ENCODE results near the gene CORO1C. TPM values are rescaled to one million over a fixed set of nuclear protein-coding genes. Genes with fewer than 3 reads are reported as not detected.

The CORO1C gene
- total and polyA plus RNA-seq, 2 donors (not counting 3 experiments of a cell fraction or from before 2014, with no cell fraction given) = 150 to 240 TPM

DNA sequence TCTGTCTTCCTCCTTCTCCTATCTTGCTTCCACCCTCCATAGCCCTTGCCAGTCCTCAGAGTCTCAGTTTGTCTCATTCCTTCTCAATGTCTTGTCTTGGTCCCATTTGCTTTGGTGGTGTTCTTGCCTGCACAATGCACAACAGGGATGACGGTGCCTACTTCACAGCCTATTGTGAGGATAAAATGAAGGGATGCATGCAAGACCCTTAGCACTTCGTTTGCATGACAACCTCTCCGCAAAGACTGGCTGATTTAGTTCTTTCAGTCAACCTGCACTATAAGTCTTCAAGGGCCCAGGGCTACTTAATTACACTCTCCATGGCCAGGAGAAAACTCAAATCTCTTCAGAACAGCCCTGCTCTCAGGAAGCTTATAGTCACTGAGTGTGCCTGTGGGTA lies 106.1 kb downstream of the CORO1C start:
- intact Hi-C loops (cut with micrococcal nuclease) (no loop called here), dilution Hi-C loops (cut with MboI; ENCODE audit: extremely low pct_ligation_motif_present, low sequenced_read_pairs) (no loop called here)
- Histone ChIP-seq H3K4me1 (ENCODE audit: control insufficient read depth, extremely low read depth, insufficient read depth, low read length) (peaks cover 31% of the 10 kb centered on the region), H2AFZ (ENCODE audit: low read depth, low read length) (no peak overlapping the region), H3K4me2 (ENCODE audit: insufficient read depth, low read length) (no peak overlapping the region), H3K36me3 (ENCODE audit: control insufficient read depth in 2 of 2, extremely low read depth in 1 of 2, insufficient read depth in 2 of 2, low read length in 2 of 2) (no peaks in the 10 kb centered on the region), H3K9me1 (replicated peaks; ENCODE audit: control insufficient read depth, extremely low read depth, insufficient read depth, low read length) (no peaks in the 10 kb centered on the region), H3K27ac (ENCODE audit: insufficient read depth, low read depth, low read length) (no peak overlapping the region), H3K4me3 (replicated peaks in 1 of 3; ENCODE audit: insufficient read depth in 1 of 3, low read depth in 1 of 3, low read length in 3 of 3) (no peak overlapping the region), H3K9me3 (replicated peaks; ENCODE audit: control insufficient read depth, insufficient read depth, low read length) (no peaks in the 10 kb centered on the region), H3K9ac (replicated peaks; ENCODE audit: extremely low read depth, insufficient read depth, low read length) (no peak overlapping the region), H3K79me2 (ENCODE audit: control insufficient read depth, insufficient read depth, low read length) (no peaks in the 10 kb centered on the region), H3K27me3 (ENCODE audit: control insufficient read depth in 2 of 2, insufficient read depth in 2 of 2, low read length in 2 of 2) (no peaks in the 10 kb centered on the region), H4K20me1 (replicated peaks; ENCODE audit: control insufficient read depth, extremely low read depth, insufficient read depth, low read length) (no peaks in the 10 kb centered on the region)
- POLR2A ChIA-PET = no interaction called here
- CTCF ChIA-PET = no interaction called here
- no TSS peak for BruUV-seq (replicated peaks)
- no peak for TF ChIP-seq EZH2 (IDR thresholded peaks at IDR 0.05; ENCODE audit: borderline replicate concordance, low read depth, low read length, severe bottlenecking)
- TF ChIP-seq, protein P1, sequence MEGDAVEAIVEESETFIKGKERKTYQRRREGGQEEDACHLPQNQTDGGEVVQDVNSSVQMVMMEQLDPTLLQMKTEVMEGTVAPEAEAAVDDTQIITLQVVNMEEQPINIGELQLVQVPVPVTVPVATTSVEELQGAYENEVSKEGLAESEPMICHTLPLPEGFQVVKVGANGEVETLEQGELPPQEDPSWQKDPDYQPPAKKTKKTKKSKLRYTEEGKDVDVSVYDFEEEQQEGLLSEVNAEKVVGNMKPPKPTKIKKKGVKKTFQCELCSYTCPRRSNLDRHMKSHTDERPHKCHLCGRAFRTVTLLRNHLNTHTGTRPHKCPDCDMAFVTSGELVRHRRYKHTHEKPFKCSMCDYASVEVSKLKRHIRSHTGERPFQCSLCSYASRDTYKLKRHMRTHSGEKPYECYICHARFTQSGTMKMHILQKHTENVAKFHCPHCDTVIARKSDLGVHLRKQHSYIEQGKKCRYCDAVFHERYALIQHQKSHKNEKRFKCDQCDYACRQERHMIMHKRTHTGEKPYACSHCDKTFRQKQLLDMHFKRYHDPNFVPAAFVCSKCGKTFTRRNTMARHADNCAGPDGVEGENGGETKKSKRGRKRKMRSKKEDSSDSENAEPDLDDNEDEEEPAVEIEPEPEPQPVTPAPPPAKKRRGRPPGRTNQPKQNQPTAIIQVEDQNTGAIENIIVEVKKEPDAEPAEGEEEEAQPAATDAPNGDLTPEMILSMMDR (IDR thresholded peaks at IDR 0.05; ENCODE audit: extremely low read depth in 1 of 2, insufficient read depth in 1 of 2, low read depth in 1 of 2, low read length in 2 of 2) = no peak
- no peak for TF ChIP-seq JUN (IDR thresholded peaks at IDR 0.05; ENCODE audit: borderline replicate concordance, insufficient read depth, insufficient read length, low read depth)
- no peak for TF ChIP-seq POLR2A (IDR thresholded peaks at IDR 0.05; ENCODE audit: low read depth, low read length)
- TF ChIP-seq, protein P2, sequence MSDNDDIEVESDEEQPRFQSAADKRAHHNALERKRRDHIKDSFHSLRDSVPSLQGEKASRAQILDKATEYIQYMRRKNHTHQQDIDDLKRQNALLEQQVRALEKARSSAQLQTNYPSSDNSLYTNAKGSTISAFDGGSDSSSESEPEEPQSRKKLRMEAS (IDR thresholded peaks at IDR 0.05; ENCODE audit: insufficient read depth, insufficient read length) = no peak
- no peak for TF ChIP-seq GATA2 (IDR thresholded peaks at IDR 0.05; ENCODE audit: insufficient read depth, insufficient read length, low read depth, low read length)
- TF ChIP-seq MYC (IDR thresholded peaks at IDR 0.05; ENCODE audit: low read depth, low read length) = no peak
- DNase-seq (ENCODE audit: low read depth, low spot score) = no peak
- no peak for FAIRE-seq

Measured in endothelial cell of umbilical vein (primary cell).